ENCODE measurements around the gene TRAK2.

TRAK2 gene

DNA sequence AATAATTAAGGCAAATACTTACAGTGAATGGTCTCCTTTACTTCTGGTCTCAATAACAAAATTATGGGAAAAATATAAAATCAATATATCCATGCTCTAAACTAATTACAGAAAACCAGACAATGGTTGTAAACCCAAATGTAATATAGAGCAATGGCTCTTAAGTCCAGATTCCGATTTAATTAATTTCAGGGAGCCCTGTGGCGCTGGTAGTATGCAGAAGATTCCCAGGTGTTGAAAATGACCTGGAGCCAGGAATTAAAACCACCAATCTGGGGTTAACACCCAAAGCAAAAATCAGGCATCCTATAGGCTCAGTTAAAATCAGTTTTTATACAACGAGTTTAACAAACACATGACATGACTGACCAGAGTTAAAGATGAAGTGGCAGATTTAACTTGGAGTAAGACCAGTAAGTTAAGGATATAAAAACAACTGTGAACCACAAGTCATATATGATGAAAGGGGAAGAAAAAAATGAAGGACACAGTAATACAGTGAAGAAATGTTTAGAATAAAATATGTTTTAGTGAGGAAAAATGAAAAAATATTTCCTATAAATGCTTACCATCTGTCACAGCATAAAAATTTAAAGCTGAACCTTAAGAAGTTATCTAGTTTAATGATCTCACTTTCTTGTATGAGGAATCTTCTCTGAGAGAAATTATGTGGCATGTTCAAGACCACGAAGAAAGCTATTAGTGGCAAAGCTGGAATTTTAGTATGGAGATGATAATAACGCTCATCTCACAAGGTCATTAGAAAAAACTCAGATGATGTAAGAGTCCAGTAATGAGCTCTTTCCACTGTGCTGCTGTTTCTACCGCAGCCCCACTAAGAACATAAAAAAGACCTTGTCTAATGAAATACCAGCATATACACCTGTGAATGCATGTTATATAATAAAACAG lies 48.4 kb downstream of the TRAK2 start:
- no peak overlapping the region for H3K27ac ChIP-seq
- TF ChIP-seq CTCF (IDR thresholded peaks at IDR 0.05) (no peak), ZFX (IDR thresholded peaks at IDR 0.05; ENCODE audit: borderline replicate concordance) (no peak)

GRCh38 chr2:201401815-201402214 lies 49.4 kb downstream of the TRAK2 start:
- no peak for TF ChIP-seq ZFX (IDR thresholded peaks at IDR 0.05; ENCODE audit: borderline replicate concordance)
- TF ChIP-seq CTCF (IDR thresholded peaks at IDR 0.05): no peak
- no peak overlapping the region for H3K27ac ChIP-seq

GRCh38 chr2:201396595-201396994 lies 54.7 kb downstream of the TRAK2 start:
- no peak overlapping the region for H3K27ac ChIP-seq
- TF ChIP-seq CTCF (IDR thresholded peaks at IDR 0.05) (no peak), ZFX (IDR thresholded peaks at IDR 0.05; ENCODE audit: borderline replicate concordance) (no peak)

DNA sequence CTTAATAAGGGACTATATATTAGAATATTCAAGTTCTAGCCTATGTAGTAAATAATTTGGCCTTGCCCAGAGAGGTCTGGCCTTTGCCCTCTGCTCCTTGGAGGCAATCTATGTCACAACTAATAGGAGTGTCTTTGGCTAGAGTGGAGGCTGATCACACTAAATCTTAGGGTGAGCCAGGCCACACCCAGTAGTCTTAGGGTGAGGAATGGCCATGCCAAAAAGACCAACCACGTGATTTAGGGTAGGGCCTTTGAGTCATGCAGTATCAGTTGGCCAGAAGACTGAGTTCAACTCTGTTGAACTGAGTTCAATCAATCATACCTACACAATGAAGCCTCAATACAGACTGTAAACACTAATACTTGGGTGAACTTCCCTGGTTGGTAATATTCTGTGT lies 68.1 kb downstream of the TRAK2 start:
- TF ChIP-seq ZFX (IDR thresholded peaks at IDR 0.05; ENCODE audit: borderline replicate concordance): no peak
- no peak for TF ChIP-seq CTCF (IDR thresholded peaks at IDR 0.05)
- H3K27ac ChIP-seq: no peak overlapping the region

GRCh38 chr2:201378496-201379397 lies 72.5 kb downstream of the TRAK2 start:
- no peak overlapping the region for H3K27ac ChIP-seq
- TF ChIP-seq CTCF (IDR thresholded peaks at IDR 0.05) (no peak), ZFX (IDR thresholded peaks at IDR 0.05; ENCODE audit: borderline replicate concordance) (no peak)

GRCh38 chr2:201377218-201377617 lies 74.0 kb downstream of the TRAK2 start:
- TF ChIP-seq CTCF (IDR thresholded peaks at IDR 0.05) (no peak), ZFX (IDR thresholded peaks at IDR 0.05; ENCODE audit: borderline replicate concordance) (no peak)
- no peak overlapping the region for H3K27ac ChIP-seq

Measured in 22Rv1 (cell line).